SH-SY5Y (cell line): Measurements from ENCODE around the gene TMEM126A.

Experiments used
- GATA2 ChIP-seq: IDR thresholded peaks from 2 replicates; pipeline ENCODE4 v1.6.1; 2011; ENCODE audit warnings: mild to moderate bottlenecking, low read depth, low read length
- GATA3 ChIP-seq: IDR thresholded peaks from 2 replicates; pipeline ENCODE4 v1.6.1; 2011; ENCODE audit warnings: low read depth, mild to moderate bottlenecking, low read length, moderate library complexity

DNA sequence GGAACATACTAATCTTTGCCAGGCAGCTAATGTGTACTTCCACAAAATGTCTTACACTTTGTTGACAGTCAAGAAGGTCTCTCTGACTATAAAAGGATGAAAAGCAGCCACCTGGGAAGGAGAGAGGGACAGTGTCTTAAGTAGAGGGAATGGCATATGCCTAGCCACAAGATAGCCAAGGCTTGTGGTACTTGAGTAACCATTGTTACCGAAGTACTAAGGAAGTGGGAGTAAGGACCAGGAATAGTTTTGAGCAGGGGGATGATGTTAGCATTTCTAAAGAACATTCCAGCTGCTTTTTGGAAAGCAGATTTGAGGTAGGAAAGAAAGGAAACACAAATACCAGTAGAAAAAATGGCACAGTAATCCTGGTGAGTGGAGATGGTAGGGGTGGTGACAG lies 3.4 kb downstream of the TMEM126A start:
- TF ChIP-seq GATA2 (no peak), GATA3 (no peak)
